Measurements from ENCODE around the gene IRX6. TPM values are rescaled to one million over a fixed set of nuclear protein-coding genes. Genes with fewer than 3 reads are reported as not detected.

Gene IRX6
- total RNA-seq, 1 experiment from 2014 or later = 0.22 TPM

DNA sequence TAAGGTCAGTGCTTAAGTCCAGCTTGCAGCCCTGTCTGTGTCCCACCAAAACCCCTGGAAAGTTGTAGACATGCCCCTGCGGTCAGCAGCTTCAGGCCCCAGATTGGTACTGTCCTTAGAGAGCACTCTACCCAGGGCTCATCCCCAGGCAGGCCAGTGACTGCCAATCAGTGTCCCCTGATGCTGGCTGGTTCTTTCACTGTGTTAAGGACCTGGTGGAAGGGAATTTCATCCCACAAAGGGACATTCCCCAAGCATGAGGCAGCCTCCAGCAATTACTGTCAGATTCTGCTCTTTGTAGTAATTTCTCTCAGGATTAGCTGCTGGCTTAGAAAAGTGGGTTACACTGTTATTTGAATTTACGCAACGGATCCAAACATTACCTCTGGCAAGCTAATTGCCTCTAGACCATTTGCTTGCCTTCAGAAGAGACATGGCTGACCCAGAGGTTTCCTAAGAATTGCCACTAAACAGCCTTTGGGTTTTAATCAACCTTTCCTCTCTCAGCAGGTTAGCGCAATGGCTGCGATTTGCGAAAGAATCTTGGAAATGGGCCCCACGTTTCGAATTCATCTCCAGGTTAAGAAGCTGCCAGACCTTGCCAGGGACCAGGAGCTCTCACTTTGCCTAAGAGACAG lies 5.9 kb downstream of the IRX6 start:
- Mint-ChIP-seq H3K4me3 (peak overlapping the region; percentile 77), H3K27ac (no peak overlapping the region), H3K9me3 (no peaks in the 10 kb centered on the region), H3K4me1 (peaks cover 44% of the 10 kb centered on the region), H3K27me3 (ENCODE audit: low read depth) (peaks cover 100% of the 10 kb centered on the region), H3K36me3 (no peaks in the 10 kb centered on the region)
- CTCF ChIA-PET = interaction anchor here (1.7 to 2.7 kb wide), 2 partner anchors 135 to 372 kb away, joined by 6 to 9 read pairs; no protein-coding TSS in a partner anchor
- no peak for DNase-seq (ENCODE audit: low spot score)
- POLR2A ChIA-PET = no interaction called here
- TF ChIP-seq NR3C1 (CRISPR knock-in tag; conservative IDR thresholded peaks at IDR 0.05; ENCODE audit: low read depth) (no peak), SOX15 (CRISPR knock-in tag; IDR thresholded peaks at IDR 0.05) (no peak), MYBL2 (CRISPR knock-in tag; IDR thresholded peaks at IDR 0.05) (no peak), ETV6 (CRISPR knock-in tag; IDR thresholded peaks at IDR 0.05) (no peak), GTF2I (CRISPR knock-in tag; conservative IDR thresholded peaks at IDR 0.05) (no peak), ZNF671 (CRISPR knock-in tag; IDR thresholded peaks at IDR 0.05) (no peak), PRRX2 (CRISPR knock-in tag; IDR thresholded peaks at IDR 0.05) (no peak), NR2C2 (CRISPR knock-in tag; IDR thresholded peaks at IDR 0.05) (no peak), ZNF423 (CRISPR knock-in tag; IDR thresholded peaks at IDR 0.05) (no peak), FOXP1 (CRISPR knock-in tag; IDR thresholded peaks at IDR 0.05; ENCODE audit: borderline replicate concordance) (no peak), NR1H2 (CRISPR knock-in tag; IDR thresholded peaks at IDR 0.05) (no peak)
- TF ChIP-seq, protein P1, sequence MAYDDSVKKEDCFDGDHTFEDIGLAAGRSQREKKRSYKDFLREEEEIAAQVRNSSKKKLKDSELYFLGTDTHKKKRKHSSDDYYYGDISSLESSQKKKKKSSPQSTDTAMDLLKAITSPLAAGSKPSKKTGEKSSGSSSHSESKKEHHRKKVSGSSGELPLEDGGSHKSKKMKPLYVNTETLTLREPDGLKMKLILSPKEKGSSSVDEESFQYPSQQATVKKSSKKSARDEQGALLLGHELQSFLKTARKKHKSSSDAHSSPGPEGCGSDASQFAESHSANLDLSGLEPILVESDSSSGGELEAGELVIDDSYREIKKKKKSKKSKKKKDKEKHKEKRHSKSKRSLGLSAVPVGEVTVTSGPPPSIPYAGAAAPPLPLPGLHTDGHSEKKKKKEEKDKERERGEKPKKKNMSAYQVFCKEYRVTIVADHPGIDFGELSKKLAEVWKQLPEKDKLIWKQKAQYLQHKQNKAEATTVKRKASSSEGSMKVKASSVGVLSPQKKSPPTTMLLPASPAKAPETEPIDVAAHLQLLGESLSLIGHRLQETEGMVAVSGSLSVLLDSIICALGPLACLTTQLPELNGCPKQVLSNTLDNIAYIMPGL (CRISPR knock-in tag; IDR thresholded peaks at IDR 0.05) = no peak
- TF ChIP-seq, protein P2, sequence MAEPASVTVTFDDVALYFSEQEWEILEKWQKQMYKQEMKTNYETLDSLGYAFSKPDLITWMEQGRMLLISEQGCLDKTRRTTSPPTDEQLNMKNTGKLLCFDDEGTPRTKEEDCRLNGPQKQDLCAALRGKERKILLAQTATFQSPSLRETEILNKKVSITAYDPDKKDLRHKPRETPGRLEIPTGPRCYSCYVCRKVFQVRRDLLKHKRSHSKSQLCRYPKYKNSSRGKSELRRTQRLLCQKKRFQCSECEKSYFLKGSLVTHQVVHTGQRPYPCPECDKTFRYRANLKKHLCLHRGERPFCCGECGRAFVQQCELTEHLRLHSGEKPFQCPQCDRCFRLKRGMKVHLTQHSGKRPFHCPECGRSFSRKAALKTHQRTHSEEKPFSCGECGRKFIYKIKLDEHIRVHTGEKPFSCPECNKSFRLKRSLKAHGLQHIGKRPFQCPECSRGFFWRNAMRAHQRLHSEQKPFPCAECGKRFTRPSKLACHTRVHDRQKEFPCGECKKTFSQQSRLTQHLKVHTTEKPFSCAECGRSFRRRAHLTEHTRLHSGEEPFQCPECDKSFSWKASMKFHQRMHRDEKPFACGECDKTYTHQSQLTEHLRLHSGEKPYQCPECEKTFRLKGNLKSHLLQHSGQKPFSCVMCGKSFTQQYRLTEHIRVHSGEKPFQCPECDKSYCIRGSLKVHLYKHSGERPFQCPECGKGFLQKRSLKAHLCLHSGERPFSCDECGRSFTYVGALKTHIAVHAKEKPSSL (CRISPR knock-in tag; conservative IDR thresholded peaks at IDR 0.05) = no peak
- TF ChIP-seq, protein P3, sequence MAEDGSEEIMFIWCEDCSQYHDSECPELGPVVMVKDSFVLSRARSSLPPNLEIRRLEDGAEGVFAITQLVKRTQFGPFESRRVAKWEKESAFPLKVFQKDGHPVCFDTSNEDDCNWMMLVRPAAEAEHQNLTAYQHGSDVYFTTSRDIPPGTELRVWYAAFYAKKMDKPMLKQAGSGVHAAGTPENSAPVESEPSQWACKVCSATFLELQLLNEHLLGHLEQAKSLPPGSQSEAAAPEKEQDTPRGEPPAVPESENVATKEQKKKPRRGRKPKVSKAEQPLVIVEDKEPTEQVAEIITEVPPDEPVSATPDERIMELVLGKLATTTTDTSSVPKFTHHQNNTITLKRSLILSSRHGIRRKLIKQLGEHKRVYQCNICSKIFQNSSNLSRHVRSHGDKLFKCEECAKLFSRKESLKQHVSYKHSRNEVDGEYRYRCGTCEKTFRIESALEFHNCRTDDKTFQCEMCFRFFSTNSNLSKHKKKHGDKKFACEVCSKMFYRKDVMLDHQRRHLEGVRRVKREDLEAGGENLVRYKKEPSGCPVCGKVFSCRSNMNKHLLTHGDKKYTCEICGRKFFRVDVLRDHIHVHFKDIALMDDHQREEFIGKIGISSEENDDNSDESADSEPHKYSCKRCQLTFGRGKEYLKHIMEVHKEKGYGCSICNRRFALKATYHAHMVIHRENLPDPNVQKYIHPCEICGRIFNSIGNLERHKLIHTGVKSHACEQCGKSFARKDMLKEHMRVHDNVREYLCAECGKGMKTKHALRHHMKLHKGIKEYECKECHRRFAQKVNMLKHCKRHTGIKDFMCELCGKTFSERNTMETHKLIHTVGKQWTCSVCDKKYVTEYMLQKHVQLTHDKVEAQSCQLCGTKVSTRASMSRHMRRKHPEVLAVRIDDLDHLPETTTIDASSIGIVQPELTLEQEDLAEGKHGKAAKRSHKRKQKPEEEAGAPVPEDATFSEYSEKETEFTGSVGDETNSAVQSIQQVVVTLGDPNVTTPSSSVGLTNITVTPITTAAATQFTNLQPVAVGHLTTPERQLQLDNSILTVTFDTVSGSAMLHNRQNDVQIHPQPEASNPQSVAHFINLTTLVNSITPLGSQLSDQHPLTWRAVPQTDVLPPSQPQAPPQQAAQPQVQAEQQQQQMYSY (CRISPR knock-in tag; IDR thresholded peaks at IDR 0.05) = no peak
- ATAC-seq = no peak

DNA sequence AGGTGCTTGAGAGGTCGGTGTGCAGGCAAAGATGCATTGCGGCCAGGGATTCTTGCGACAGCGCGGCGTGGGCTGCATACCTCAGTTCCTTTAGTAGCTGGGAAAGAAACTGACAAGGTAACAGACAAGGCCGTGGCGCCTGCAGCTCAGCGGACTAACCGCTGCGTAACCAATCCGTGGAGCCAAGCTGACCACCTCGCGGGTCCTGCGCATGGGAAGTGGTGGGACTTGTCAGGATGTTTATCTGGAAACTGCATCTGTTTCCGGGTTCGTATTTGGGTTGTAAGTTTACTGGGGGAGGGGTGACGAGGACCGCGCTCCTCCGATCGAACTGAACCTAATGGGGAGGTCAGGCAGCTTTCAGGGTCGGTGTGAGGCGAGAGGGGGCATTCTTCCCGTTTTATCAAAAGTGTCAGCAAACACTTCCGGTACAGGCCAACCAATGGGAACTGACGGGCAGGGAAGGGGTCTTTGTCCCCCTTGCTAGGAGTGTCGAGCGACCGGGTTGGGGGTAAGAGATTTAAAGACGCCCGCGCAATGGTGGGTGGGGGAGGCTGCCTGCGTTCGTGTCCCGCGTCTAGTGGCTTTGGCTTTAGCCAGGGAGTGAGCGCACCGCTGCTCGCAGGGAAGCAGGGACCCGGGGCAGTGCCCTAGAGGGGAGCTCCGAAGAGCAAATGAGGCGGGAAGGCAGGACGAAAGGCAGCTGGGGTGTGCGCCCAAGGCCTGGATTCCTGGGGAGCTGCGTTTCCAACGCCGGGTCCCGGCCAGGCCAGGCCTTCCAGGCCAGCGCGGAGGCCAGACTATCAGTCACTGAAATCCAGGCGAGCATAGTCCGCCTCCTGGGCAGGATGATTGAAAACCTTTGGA lies 7.0 kb downstream of the IRX6 start:
- DNase-seq (ENCODE audit: low spot score) (peak; percentile 30), ATAC-seq (peak; percentile 33)
- Mint-ChIP-seq H3K4me1 (peaks cover 35% of the 10 kb centered on the region), H3K36me3 (no peaks in the 10 kb centered on the region), H3K27ac (no peak overlapping the region), H3K27me3 (ENCODE audit: low read depth) (peaks cover 99% of the 10 kb centered on the region), H3K4me3 (peak overlapping the region; percentile 77), H3K9me3 (no peaks in the 10 kb centered on the region)
- no peak for TF ChIP-seq CBFB (CRISPR knock-in tag; IDR thresholded peaks at IDR 0.05; ENCODE audit: low read depth)
- TF ChIP-seq SMAD4 (CRISPR knock-in tag; IDR thresholded peaks at IDR 0.05) = no peak
- TF ChIP-seq, protein P4, sequence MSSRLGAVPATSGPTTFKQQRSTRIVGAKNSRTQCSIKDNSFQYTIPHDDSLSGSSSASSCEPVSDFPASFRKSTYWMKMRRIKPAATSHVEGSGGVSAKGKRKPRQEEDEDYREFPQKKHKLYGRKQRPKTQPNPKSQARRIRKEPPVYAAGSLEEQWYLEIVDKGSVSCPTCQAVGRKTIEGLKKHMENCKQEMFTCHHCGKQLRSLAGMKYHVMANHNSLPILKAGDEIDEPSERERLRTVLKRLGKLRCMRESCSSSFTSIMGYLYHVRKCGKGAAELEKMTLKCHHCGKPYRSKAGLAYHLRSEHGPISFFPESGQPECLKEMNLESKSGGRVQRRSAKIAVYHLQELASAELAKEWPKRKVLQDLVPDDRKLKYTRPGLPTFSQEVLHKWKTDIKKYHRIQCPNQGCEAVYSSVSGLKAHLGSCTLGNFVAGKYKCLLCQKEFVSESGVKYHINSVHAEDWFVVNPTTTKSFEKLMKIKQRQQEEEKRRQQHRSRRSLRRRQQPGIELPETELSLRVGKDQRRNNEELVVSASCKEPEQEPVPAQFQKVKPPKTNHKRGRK (CRISPR knock-in tag; IDR thresholded peaks at IDR 0.05; ENCODE audit: borderline replicate concordance) = no peak
- no peak for TF ChIP-seq ZNF121 (CRISPR knock-in tag; IDR thresholded peaks at IDR 0.05)
- no peak for TF ChIP-seq ZNF416 (CRISPR knock-in tag; IDR thresholded peaks at IDR 0.05)
- peak; percentile 63 for TF ChIP-seq NFYB (CRISPR knock-in tag; conservative IDR thresholded peaks at IDR 0.05; ENCODE audit: low read depth)
- CTCF ChIA-PET = interaction anchor here (1.3 to 2.7 kb wide), 4 partner anchors 40 to 373 kb away, joined by 5 to 13 read pairs (median 8); no protein-coding TSS in a partner anchor
- POLR2A ChIA-PET = interaction anchor here (0.6 kb wide), 1 partner anchor 395 kb away, joined by 3 read pairs; no protein-coding TSS in a partner anchor

Measured in WTC11 (cell line).